Mesendoderm (in vitro differentiated cells): ENCODE measurements around the gene PCDHB11.
"Not testable (repeated sequence)": the region's sequence is repeated elsewhere in the genome, so short reads cannot be mapped to it uniquely, and the experiment has no call there.

Source experiments
- DNase-seq: peaks from one replicate; pipeline ENCODE4 v3.0.0; 2013
- H2AK5ac ChIP-seq: 2 replicates; pipeline ENCODE4 v1.6.1; 2013; ENCODE audit warnings: low read length, inconsistent platforms
- H2BK120ac ChIP-seq: 2 replicates; pipeline ENCODE4 v1.6.1; 2013; ENCODE audit warnings: low read depth, mild to moderate bottlenecking, low read length, moderate library complexity, mixed read lengths
- H2BK15ac ChIP-seq: replicated peaks from 2 replicates; pipeline ENCODE4 v1.6.1; 2013; ENCODE audit warnings: low read depth, mild to moderate bottlenecking, moderate library complexity
- H2BK5ac ChIP-seq: 2 replicates; pipeline ENCODE4 v1.6.1; 2013; ENCODE audit warnings: low read length, inconsistent platforms
- H3K18ac ChIP-seq: 2 replicates; pipeline ENCODE4 v1.6.1; 2013; ENCODE audit warnings: mild to moderate bottlenecking, low read length, mixed read lengths
- H3K23ac ChIP-seq: one replicate; pipeline ENCODE4 v1.6.1; 2013; ENCODE audit warnings: low read length
- H3K27ac ChIP-seq: 2 replicates; pipeline ENCODE4 v1.5.1; 2013; ENCODE audit warnings: low read depth, mild to moderate bottlenecking, inconsistent platforms, low read length, moderate library complexity
- H3K27me3 ChIP-seq: 2 replicates; pipeline ENCODE4 v1.6.1; 2013; ENCODE audit warnings: low read length, control low read depth, mild to moderate bottlenecking, inconsistent platforms; ENCODE audit not compliant: insufficient read depth, poor library complexity
- H3K36me3 ChIP-seq: 2 replicates; pipeline ENCODE4 v1.6.1; 2013; ENCODE audit warnings: low read length, inconsistent platforms; ENCODE audit not compliant: control insufficient read depth, insufficient read depth
- H3K4ac ChIP-seq: one replicate; pipeline ENCODE4 v1.6.1; 2013; ENCODE audit warnings: low read depth, mild to moderate bottlenecking, low read length, moderate library complexity
- H3K4me1 ChIP-seq: 2 replicates; pipeline ENCODE4 v1.6.1; 2013; ENCODE audit warnings: low read depth, low read length, inconsistent platforms; ENCODE audit not compliant: control insufficient read depth
- H3K4me2 ChIP-seq: 2 replicates; pipeline ENCODE4 v1.6.1; 2013; ENCODE audit warnings: low read length
- H3K4me3 ChIP-seq: 2 replicates; pipeline ENCODE4 v1.5.1; 2013; ENCODE audit warnings: mild to moderate bottlenecking, low read length
- H3K56ac ChIP-seq: one replicate; pipeline ENCODE4 v1.6.1; 2013; ENCODE audit warnings: low read length
- H3K79me1 ChIP-seq: 2 replicates; pipeline ENCODE4 v1.6.1; 2013; ENCODE audit warnings: low read length, inconsistent platforms
- H3K79me2 ChIP-seq: 2 replicates; pipeline ENCODE4 v1.6.1; 2013; ENCODE audit warnings: mild to moderate bottlenecking, low read length; ENCODE audit not compliant: control insufficient read depth, insufficient read depth
- H3K9ac ChIP-seq: 2 replicates; pipeline ENCODE4 v1.6.1; 2013; ENCODE audit warnings: low read length, inconsistent platforms
- H4K5ac ChIP-seq: one replicate; pipeline ENCODE4 v1.6.1; 2013; ENCODE audit warnings: low read length
- H4K8ac ChIP-seq: one replicate; pipeline ENCODE4 v1.6.1; 2013; ENCODE audit warnings: low read depth, mild to moderate bottlenecking, control low read depth, low read length, moderate library complexity
- WGBS: extraction: QIAGEN DNeasy Blood & Tissue Kit; methylation state at CpG from one replicate; pipeline ENCODE4 v1.1.7; 2013; ENCODE audit warnings: low lambda C conversion rate, missing lambda C conversion rate; ENCODE audit not compliant: insufficient coverage; ENCODE audit errors: extremely low coverage; 5-methylcytosine and 5-hydroxymethylcytosine counted together

The PCDHB11 gene

DNA sequence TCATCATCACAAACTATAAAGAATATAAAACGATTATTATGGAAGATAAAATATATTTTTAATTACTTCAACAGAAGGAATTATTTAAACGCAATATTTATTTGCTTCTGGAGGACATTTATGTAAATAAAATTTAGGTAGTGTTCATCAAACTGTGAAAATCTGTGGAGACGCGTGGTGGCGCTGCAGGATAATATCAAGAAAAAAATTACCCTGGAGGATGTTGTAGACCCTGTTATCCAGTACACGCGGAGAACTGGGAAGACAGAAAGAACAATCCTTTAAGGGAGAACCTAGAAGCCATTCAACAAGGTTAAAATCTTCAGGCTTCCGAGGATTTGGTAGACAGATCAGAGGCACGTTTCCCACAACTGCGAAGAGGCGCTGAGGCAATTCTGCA lies 9.1 kb downstream of the PCDHB11 start, which contains the start of gene PCDHB12:
TSS of gene PCDHB12 (plus strand) at position 242 of the 400 bp plus-strand sequence. CDS start 189 bp downstream, outside the sequence.
- Histone ChIP-seq H2BK5ac (no peak within 1 kb of the TSS), H3K79me2 (no peaks in the 10 kb centered on the region), H4K8ac (peak within 1 kb of the TSS; percentile 39), H3K27me3 (no peaks in the 10 kb centered on the region), H3K79me1 (no peaks in the 10 kb centered on the region), H3K4ac (no peak within 1 kb of the TSS), H3K56ac (no peak within 1 kb of the TSS), H3K18ac (no peak within 1 kb of the TSS), H3K9ac (no peak within 1 kb of the TSS), H3K27ac (no peak within 1 kb of the TSS), H3K4me1 (no peaks in the 10 kb centered on the region), H2BK120ac (no peak within 1 kb of the TSS), H2AK5ac (no peak within 1 kb of the TSS), H2BK15ac (no peak within 1 kb of the TSS), H3K36me3 (no peaks in the 10 kb centered on the region), H4K5ac (no peak within 1 kb of the TSS), H3K23ac (no peak within 1 kb of the TSS), H3K4me2 (no peak within 1 kb of the TSS), H3K4me3 (no peak within 1 kb of the TSS)
- no CpG with 5 or more reads among the region's 11 CpGs for WGBS
- DNase-seq = peak; percentile 45

DNA sequence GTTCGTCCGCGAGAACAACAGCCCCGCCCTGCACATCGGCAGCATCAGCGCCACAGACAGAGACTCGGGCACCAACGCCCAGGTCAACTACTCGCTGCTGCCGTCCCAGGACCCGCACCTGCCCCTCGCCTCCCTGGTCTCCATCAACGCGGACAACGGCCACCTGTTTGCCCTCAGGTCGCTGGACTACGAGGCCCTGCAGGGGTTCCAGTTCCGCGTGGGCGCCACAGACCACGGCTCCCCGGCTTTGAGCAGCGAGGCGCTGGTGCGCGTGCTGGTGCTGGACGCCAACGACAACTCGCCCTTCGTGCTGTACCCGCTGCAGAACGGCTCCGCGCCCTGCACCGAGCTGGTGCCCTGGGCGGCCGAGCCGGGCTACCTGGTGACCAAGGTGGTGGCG lies 10.9 kb downstream of the PCDHB11 start:
- not testable (repeated sequence) for H2BK5ac ChIP-seq, H3K18ac ChIP-seq, DNase-seq, H2BK15ac ChIP-seq, H3K79me2 ChIP-seq, H3K79me1 ChIP-seq, H3K4me2 ChIP-seq, H2BK120ac ChIP-seq, H3K23ac ChIP-seq, H3K4ac ChIP-seq, H3K4me3 ChIP-seq, H3K27me3 ChIP-seq, H2AK5ac ChIP-seq, H4K8ac ChIP-seq, H3K9ac ChIP-seq, H3K56ac ChIP-seq, H4K5ac ChIP-seq, H3K4me1 ChIP-seq, H3K36me3 ChIP-seq, H3K27ac ChIP-seq
- WGBS = no CpG with 5 or more reads among the region's 39 CpGs

DNA sequence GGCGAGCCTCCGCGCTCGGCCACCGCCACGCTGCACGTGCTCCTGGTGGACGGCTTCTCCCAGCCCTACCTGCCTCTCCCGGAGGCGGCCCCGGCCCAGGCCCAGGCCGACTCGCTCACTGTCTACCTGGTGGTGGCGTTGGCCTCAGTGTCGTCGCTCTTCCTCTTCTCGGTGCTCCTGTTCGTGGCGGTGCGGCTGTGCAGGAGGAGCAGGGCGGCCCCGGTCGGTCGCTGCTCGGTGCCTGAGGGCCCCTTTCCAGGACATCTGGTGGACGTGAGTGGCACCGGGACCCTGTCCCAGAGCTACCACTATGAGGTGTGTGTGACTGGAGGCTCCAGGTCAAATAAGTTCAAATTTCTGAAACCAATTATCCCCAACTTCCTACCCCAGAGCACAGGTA lies 11.4 kb downstream of the PCDHB11 start:
- not testable (repeated sequence) for DNase-seq, H2BK120ac ChIP-seq, H3K79me2 ChIP-seq, H3K27me3 ChIP-seq, H4K5ac ChIP-seq, H2BK5ac ChIP-seq, H3K36me3 ChIP-seq, H3K4me3 ChIP-seq, H3K79me1 ChIP-seq, H3K4me1 ChIP-seq, H3K23ac ChIP-seq, H3K18ac ChIP-seq, H3K4ac ChIP-seq, H2AK5ac ChIP-seq, H4K8ac ChIP-seq, H3K56ac ChIP-seq, H3K9ac ChIP-seq, H2BK15ac ChIP-seq, H3K4me2 ChIP-seq, H3K27ac ChIP-seq
- WGBS = no CpG with 5 or more reads among the region's 27 CpGs

DNA sequence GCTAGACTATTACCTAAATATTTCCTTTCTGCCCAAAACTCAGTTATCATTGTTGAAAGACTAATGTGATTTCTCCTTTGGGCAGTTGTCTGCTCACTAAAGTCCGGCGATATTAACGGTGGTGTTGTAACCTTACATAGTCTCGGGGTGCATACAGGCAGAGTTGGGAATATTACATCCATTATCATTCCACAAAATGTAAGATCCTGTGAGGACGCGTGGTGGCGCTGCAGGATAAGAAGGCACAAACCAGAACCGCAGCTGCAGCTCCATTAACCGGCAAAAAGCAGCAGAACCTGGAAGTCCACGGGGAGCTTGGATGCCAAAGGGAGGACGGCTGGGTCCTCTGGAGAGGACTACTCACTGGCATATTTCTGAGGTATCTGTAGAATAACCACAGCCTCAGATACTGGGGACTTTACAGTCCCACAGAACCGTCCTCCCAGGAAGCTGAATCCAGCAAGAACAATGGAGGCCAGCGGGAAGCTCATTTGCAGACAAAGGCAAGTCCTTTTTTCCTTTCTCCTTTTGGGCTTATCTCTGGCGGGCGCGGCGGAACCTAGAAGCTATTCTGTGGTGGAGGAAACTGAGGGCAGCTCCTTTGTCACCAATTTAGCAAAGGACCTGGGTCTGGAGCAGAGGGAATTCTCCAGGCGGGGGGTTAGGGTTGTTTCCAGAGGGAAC lies 14.4 kb downstream of the PCDHB11 start, which contains the start of gene PCDHB13:
TSS of gene PCDHB13 (plus strand) at position 264 of the 684 bp plus-strand sequence. CDS start at position 469, 205 bp downstream.
- not testable (repeated sequence) for H3K79me2 ChIP-seq, H3K23ac ChIP-seq, H3K79me1 ChIP-seq, H2AK5ac ChIP-seq, H3K36me3 ChIP-seq, H2BK15ac ChIP-seq, H3K4me3 ChIP-seq, H3K4ac ChIP-seq, H4K5ac ChIP-seq, H3K27me3 ChIP-seq, H3K56ac ChIP-seq, H3K27ac ChIP-seq, H3K4me1 ChIP-seq, H3K9ac ChIP-seq, H3K4me2 ChIP-seq, H2BK120ac ChIP-seq, H4K8ac ChIP-seq, H2BK5ac ChIP-seq
- WGBS = no CpG with 5 or more reads among the region's 18 CpGs
- peak within 1 kb of the TSS; percentile 7 for H3K18ac ChIP-seq
- DNase-seq = peak; percentile 76

DNA sequence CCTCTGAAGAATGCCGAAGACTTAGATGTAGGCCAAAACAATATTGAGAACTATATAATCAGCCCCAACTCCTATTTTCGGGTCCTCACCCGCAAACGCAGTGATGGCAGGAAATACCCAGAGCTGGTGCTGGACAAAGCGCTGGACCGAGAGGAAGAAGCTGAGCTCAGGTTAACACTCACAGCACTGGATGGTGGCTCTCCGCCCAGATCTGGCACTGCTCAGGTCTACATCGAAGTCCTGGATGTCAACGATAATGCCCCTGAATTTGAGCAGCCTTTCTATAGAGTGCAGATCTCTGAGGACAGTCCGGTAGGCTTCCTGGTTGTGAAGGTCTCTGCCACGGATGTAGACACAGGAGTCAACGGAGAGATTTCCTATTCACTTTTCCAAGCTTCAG lies 15.2 kb downstream of the PCDHB11 start:
- H3K4ac ChIP-seq, H2AK5ac ChIP-seq, H3K4me2 ChIP-seq, H3K4me1 ChIP-seq, H3K79me2 ChIP-seq, H3K27me3 ChIP-seq, H4K8ac ChIP-seq, H3K36me3 ChIP-seq, H2BK5ac ChIP-seq, H3K79me1 ChIP-seq, H4K5ac ChIP-seq, H3K4me3 ChIP-seq, H2BK15ac ChIP-seq, H3K9ac ChIP-seq, H3K27ac ChIP-seq, DNase-seq, H3K23ac ChIP-seq, H2BK120ac ChIP-seq, H3K56ac ChIP-seq: not testable (repeated sequence)
- H3K18ac ChIP-seq = peak overlapping the region; percentile 7
- no CpG with 5 or more reads among the region's 12 CpGs for WGBS

DNA sequence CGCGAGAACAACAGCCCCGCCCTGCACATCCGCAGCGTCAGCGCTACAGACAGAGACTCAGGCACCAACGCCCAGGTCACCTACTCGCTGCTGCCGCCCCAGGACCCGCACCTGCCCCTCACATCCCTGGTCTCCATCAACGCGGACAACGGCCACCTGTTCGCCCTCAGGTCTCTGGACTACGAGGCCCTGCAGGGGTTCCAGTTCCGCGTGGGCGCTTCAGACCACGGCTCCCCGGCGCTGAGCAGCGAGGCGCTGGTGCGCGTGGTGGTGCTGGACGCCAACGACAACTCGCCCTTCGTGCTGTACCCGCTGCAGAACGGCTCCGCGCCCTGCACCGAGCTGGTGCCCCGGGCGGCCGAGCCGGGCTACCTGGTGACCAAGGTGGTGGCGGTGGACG lies 16.1 kb downstream of the PCDHB11 start:
- not testable (repeated sequence) for H2AK5ac ChIP-seq, H3K27me3 ChIP-seq, H3K18ac ChIP-seq, H3K79me1 ChIP-seq, DNase-seq, H2BK15ac ChIP-seq, H3K4me1 ChIP-seq, H3K23ac ChIP-seq, H2BK5ac ChIP-seq, H3K36me3 ChIP-seq, H3K4ac ChIP-seq, H3K9ac ChIP-seq, H3K27ac ChIP-seq, H4K8ac ChIP-seq, H3K56ac ChIP-seq, H2BK120ac ChIP-seq, H3K79me2 ChIP-seq, H3K4me3 ChIP-seq, H4K5ac ChIP-seq, H3K4me2 ChIP-seq
- no CpG with 5 or more reads among the region's 40 CpGs for WGBS
